H1 (cell line): ENCODE results near the gene C19orf12. TPM values are rescaled to one million over a fixed set of nuclear protein-coding genes. Genes with fewer than 3 reads are reported as not detected.
A peak's percentile ranks its signal among the peaks of the same experiment; 100 is the strongest.

Source experiments
- CTCF ChIA-PET: fragments of 300-600 bp; sonication (Branson Sonifier 250); formaldehyde crosslinking; loops from one replicate; lab custom pipeline; 2021; ENCODE audit not compliant: partially characterized antibody; lab: Charles Lee
- POLR2A ChIA-PET: fragments of 300-600 bp; sonication (Branson Sonifier 250); formaldehyde crosslinking; loops from one replicate; lab custom pipeline; 2021; ENCODE audit warnings: inconsistent platforms; ENCODE audit not compliant: partially characterized antibody; lab: Charles Lee
- DNase-seq, 2 experiments: peaks; one replicate each; pipeline versions ENCODE4 v3.0.0 to v3.0.0-alpha.2; 2010 to 2022; ENCODE audit warnings: low spot score in 2 of 2, low read depth in 1 of 2, mixed read lengths in 1 of 2
- FAIRE-seq: peaks from 2 replicates; lab custom pipeline; 2011; peaks lifted over from hg19 to GRCh38; lab: Jason Lieb, UNC
- H2AFZ ChIP-seq: 2 replicates; pipeline ENCODE4 v1.8.1; 2012; ENCODE audit warnings: low read length, inconsistent platforms
- H2AK5ac ChIP-seq: 2 replicates; pipeline ENCODE4 v1.6.1; 2013; ENCODE audit warnings: low read depth, low read length
- H2BK120ac ChIP-seq: replicated peaks from 2 replicates; pipeline ENCODE3; 2013; ENCODE audit warnings: low read depth, low read length, inconsistent platforms
- H2BK12ac ChIP-seq: 2 replicates; pipeline ENCODE4 v1.6.1; 2013; ENCODE audit warnings: low read depth, low read length
- H2BK15ac ChIP-seq: 2 replicates; pipeline ENCODE4 v1.6.1; 2013; ENCODE audit warnings: low read length
- H2BK20ac ChIP-seq: 2 replicates; pipeline ENCODE4 v1.6.1; 2013; ENCODE audit warnings: low read length
- H2BK5ac ChIP-seq: 2 replicates; pipeline ENCODE4 v1.6.1; 2013; ENCODE audit warnings: low read depth, low read length
- H3K14ac ChIP-seq: 2 replicates; pipeline ENCODE4 v1.6.1; 2013; ENCODE audit warnings: inconsistent platforms; ENCODE audit not compliant: insufficient read length
- H3K18ac ChIP-seq: 2 replicates; pipeline ENCODE4 v1.6.1; 2013; ENCODE audit warnings: low read length; ENCODE audit errors: extremely low read depth
- H3K23ac ChIP-seq: 2 replicates; pipeline ENCODE4 v1.6.1; 2013; ENCODE audit warnings: inconsistent platforms; ENCODE audit not compliant: insufficient read length
- H3K23me2 ChIP-seq: 2 replicates; pipeline ENCODE4 v1.6.1; 2013; ENCODE audit warnings: low read depth, low read length
- H3K27ac ChIP-seq: 2 replicates; pipeline ENCODE4 v1.6.1; 2011; ENCODE audit warnings: low read depth, low read length, inconsistent platforms
- H3K27me3 ChIP-seq, 4 experiments: replicated peaks in 1 of 4; 1 replicate in 1 of 4; 2 replicates in 3 of 4; pipeline versions ENCODE4 v1.6.1 to v1.8.1; 2011 to 2013; ENCODE audit warnings: low read length in 3 of 4, mild to moderate bottlenecking in 3 of 4, inconsistent platforms in 2 of 4, mixed read lengths in 2 of 4, moderate library complexity in 1 of 4; ENCODE audit not compliant: control insufficient read depth in 3 of 4, insufficient read depth in 3 of 4; ENCODE audit errors: extremely low read depth in 1 of 4
- H3K36me3 ChIP-seq, 4 experiments: 2 replicates each; pipeline versions ENCODE4 v1.6.1 to v1.8.1; 2011 to 2013; ENCODE audit warnings: mild to moderate bottlenecking in 4 of 4, low read length in 3 of 4, moderate library complexity in 2 of 4, control low read depth in 1 of 4, inconsistent platforms in 1 of 4; ENCODE audit not compliant: insufficient read depth in 4 of 4, control insufficient read depth in 2 of 4
- H3K4ac ChIP-seq: replicated peaks from 2 replicates; pipeline ENCODE3; 2013; ENCODE audit warnings: low read length, low read depth, mixed read lengths, inconsistent platforms; ENCODE audit not compliant: insufficient read length
- H3K4me1 ChIP-seq, 4 experiments: replicated peaks in 1 of 4; 1 replicate in 1 of 4; 2 replicates in 3 of 4; pipeline versions ENCODE4 v1.6.1 to v1.8.1; 2011 to 2013; ENCODE audit warnings: low read length in 3 of 4, inconsistent platforms in 2 of 4, mixed read lengths in 1 of 4; ENCODE audit not compliant: insufficient read depth in 4 of 4, control insufficient read depth in 3 of 4
- H3K4me2 ChIP-seq, 2 experiments: 2 replicates each; pipeline versions ENCODE4 v1.6.1 to v1.8.1; 2011 to 2013; ENCODE audit warnings: low read depth in 2 of 2, low read length in 2 of 2, control low read depth in 1 of 2, inconsistent platforms in 1 of 2, mild to moderate bottlenecking in 1 of 2; ENCODE audit not compliant: insufficient read depth in 1 of 2
- H3K4me3 ChIP-seq, 4 experiments: fragments of 200-600, 300-600 bp in 1 of 4; sonication (generic), shearing (Covaris generic), sonication (Bioruptor Twin) in 1 of 4; 2 replicates each; pipeline versions ENCODE4 v1.5.1 to v1.8.1; 2011 to 2016; ENCODE audit warnings: low read length in 4 of 4, low read depth in 3 of 4, control low read depth in 2 of 4, inconsistent platforms in 2 of 4, mild to moderate bottlenecking in 2 of 4, mixed read lengths in 1 of 4, moderate library complexity in 1 of 4; ENCODE audit not compliant: insufficient read depth in 2 of 4; ENCODE audit errors: extremely low read depth in 1 of 4
- H3K56ac ChIP-seq: replicated peaks from 2 replicates; pipeline ENCODE3; 2013; ENCODE audit warnings: low read depth, mild to moderate bottlenecking, mixed read lengths, low read length, inconsistent platforms; ENCODE audit not compliant: insufficient read length
- H3K79me1 ChIP-seq: 2 replicates; pipeline ENCODE4 v1.6.1; 2013; ENCODE audit warnings: low read depth, low read length, control low read depth
- H3K79me2 ChIP-seq, 2 experiments: 2 replicates each; pipeline versions ENCODE4 v1.6.1 to v1.8.1; 2012 to 2013; ENCODE audit warnings: low read length in 2 of 2, mild to moderate bottlenecking in 2 of 2, inconsistent platforms in 1 of 2; ENCODE audit not compliant: insufficient read depth in 2 of 2, control insufficient read depth in 1 of 2
- H3K9ac ChIP-seq, 4 experiments: replicated peaks in 1 of 4; 1 replicate in 1 of 4; 2 replicates in 3 of 4; pipeline versions ENCODE4 v1.6.1 to v1.8.1; 2011 to 2013; ENCODE audit warnings: low read depth in 3 of 4, low read length in 3 of 4, control low read depth in 2 of 4, mild to moderate bottlenecking in 2 of 4, moderate library complexity in 2 of 4, inconsistent platforms in 1 of 4; ENCODE audit errors: extremely low read depth in 1 of 4
- H3K9me3 ChIP-seq, 2 experiments: 2 replicates each; pipeline versions ENCODE4 v1.6.1 to v1.8.1; 2012 to 2013; ENCODE audit warnings: mild to moderate bottlenecking in 2 of 2, moderate library complexity in 2 of 2, control low read depth in 1 of 2, inconsistent platforms in 1 of 2, low read depth in 1 of 2, low read length in 1 of 2, mixed read lengths in 1 of 2; ENCODE audit not compliant: insufficient read depth in 2 of 2
- H4K20me1 ChIP-seq, 2 experiments: replicated peaks in 1 of 2; 2 replicates each; pipeline versions ENCODE3 to v1.8.1; 2011 to 2013; ENCODE audit warnings: inconsistent platforms in 2 of 2, low read length in 2 of 2, mild to moderate bottlenecking in 1 of 2; ENCODE audit not compliant: insufficient read depth in 2 of 2, control insufficient read depth in 1 of 2
- H4K5ac ChIP-seq: 2 replicates; pipeline ENCODE4 v1.6.1; 2013; ENCODE audit warnings: low read length, low read depth, mixed read lengths, inconsistent platforms; ENCODE audit not compliant: insufficient read length
- H4K8ac ChIP-seq: 2 replicates; pipeline ENCODE4 v1.8.0; 2013; ENCODE audit warnings: mild to moderate bottlenecking, moderate library complexity, low read length, inconsistent platforms; ENCODE audit not compliant: insufficient read depth; ENCODE audit errors: extremely low read depth
- H4K91ac ChIP-seq: replicated peaks from 2 replicates; pipeline ENCODE3; 2013; ENCODE audit warnings: low read length, mixed read lengths, inconsistent platforms; ENCODE audit not compliant: insufficient read length
- CTCF ChIP-seq, 3 experiments: IDR thresholded peaks; 1 replicate in 2 of 3; 2 replicates in 1 of 3; pipeline versions ENCODE4 v1.5.1 to v1.6.1; 2011; ENCODE audit warnings: low read length in 3 of 3, mild to moderate bottlenecking in 3 of 3, inconsistent platforms in 2 of 3, low read depth in 1 of 3, moderate library complexity in 1 of 3; ENCODE audit not compliant: insufficient read depth in 1 of 3; ENCODE audit errors: control extremely low read depth in 1 of 3
- KDM1A ChIP-seq: fragments of 200-600, 300-600 bp; sonication (generic); IDR thresholded peaks from 2 replicates; pipeline ENCODE4 v1.7.1; 2016; ENCODE audit warnings: mild to moderate bottlenecking, low read length, borderline replicate concordance
- POLR2AphosphoS5 ChIP-seq: IDR thresholded peaks from 2 replicates; pipeline ENCODE4 v1.6.1; 2011; ENCODE audit warnings: low read depth, low read length
- WGBS, 2 experiments: shearing (Covaris generic) in 1 of 2; methylation state at CpG; one replicate each; pipeline versions ENCODE4 v1.1.6 to v1.1.7; 2013 to 2015; ENCODE audit warnings: low lambda C conversion rate in 2 of 2, mixed read lengths in 2 of 2, inconsistent platforms in 1 of 2, low coverage in 1 of 2, missing lambda C conversion rate in 1 of 2; ENCODE audit not compliant: insufficient replicate concordance in 2 of 2, insufficient coverage in 1 of 2, insufficient read length in 1 of 2; ENCODE audit errors: extremely low coverage in 1 of 2, missing lambda C conversion rate in 1 of 2; 5-methylcytosine and 5-hydroxymethylcytosine counted together
- polyA plus RNA-seq, 7 experiments: library from polyadenylated mRNA; depleted of rRNA in 3 of 7; stranded (reverse) in 5 of 7; unstranded in 2 of 7; fragments of >200 nt in 5 of 7; fragments of 200-250 nt in 2 of 7; gene quantifications; 1 replicate in 5 of 7; 2 replicates in 1 of 7; 4 replicates in 1 of 7; pipeline versions ENCODE4 v1.2.1 to v1.2.3, GENCODE V29; 2011 to 2013; ENCODE audit warnings: missing spikeins in 2 of 7, mixed read lengths in 2 of 7
- total RNA-seq: library from RNA; stranded (reverse); fragmentation: NEBNext Ultra II Directional; extraction: Animal tissue kit (Norgen Biotek cat#: 25700); gene quantifications from 2 replicates; pipeline ENCODE4 v1.2.1, GENCODE V29; 2021

Gene C19orf12
- total and polyA plus RNA-seq, 2 of the 8 experiments (the other 6 are each of a cell fraction or from before 2014, with no cell fraction given) = 10.7 to 11.9 TPM

- Histone ChIP-seq H3K4me2 (no peak overlapping the region), H3K36me3 (peaks cover 0 to 16% (median 3%) of the 10 kb centered on the region in 4 experiments; a peak in 5 of 8 replicates), H3K79me2 (peaks cover 0 to 4% of the 10 kb centered on the region in 2 experiments; a peak in 1 of 4 replicates), H3K56ac (no peak overlapping the region), H3K14ac (no peak overlapping the region), H3K4ac (no peak overlapping the region), H3K27ac (no peak overlapping the region), H4K5ac (no peak overlapping the region), H4K91ac (no peak overlapping the region), H4K8ac (no peak overlapping the region), H2BK20ac (no peak overlapping the region), H2AK5ac (no peak overlapping the region), H3K4me1 (no peaks in the 10 kb centered on the region; a peak in 1 of 7 replicates), H2BK120ac (no peak overlapping the region), H3K23ac (no peak overlapping the region), H2AFZ (no peak overlapping the region), H3K79me1 (peaks cover 6% of the 10 kb centered on the region; the same call in 1 of the 2 replicates), H3K18ac (no peak overlapping the region), H2BK5ac (no peak overlapping the region), H2BK12ac (no peak overlapping the region), H4K20me1 (peaks cover 3 to 8% of the 10 kb centered on the region in 2 experiments), H3K23me2 (no peaks in the 10 kb centered on the region), H3K27me3 (no peaks in the 10 kb centered on the region), H3K4me3 (no peak overlapping the region), H3K9ac (no peak overlapping the region), H3K9me3 (no peaks in the 10 kb centered on the region), H2BK15ac (no peak overlapping the region)
- TF ChIP-seq CTCF (IDR thresholded peaks at IDR 0.05; ENCODE audit: control extremely low read depth in 1 of 3, insufficient read depth in 1 of 3, low read depth in 1 of 3, low read length in 3 of 3) = peak; percentile 4 to 25 (median 7); a peak in 3 of 4 replicates
- peak; percentile 15; the same call in 1 of the 2 replicates for TF ChIP-seq POLR2AphosphoS5
- no peak for TF ChIP-seq KDM1A
- DNase-seq (no peak), FAIRE-seq (no peak)
- POLR2A ChIA-PET = interaction anchor here (1.6 to 2.7 kb wide), 3 partner anchors 10 to 71 kb away, joined by 3 to 13 read pairs (median 9); partner anchors contain the start of gene POP4
- CTCF ChIA-PET = interaction anchor here (0.7 to 7.8 kb wide), 11 partner anchors 9 to 81 kb away, joined by 3 to 46 read pairs (median 4); no protein-coding TSS in a partner anchor
- 86% methylated on average over 22 of the region's 23 CpGs; no CpG with 5 or more reads in 1 of the 2 experiments for WGBS, 2 experiments
These were observed 37.9 kb downstream of the C19orf12 start for GRCh38 chr19:29677001-29677817.
